GM21576 (cell line): ENCODE results near the gene GPR157.
A peak's percentile ranks its signal among the peaks of the same experiment; 100 is the strongest.
"Not testable (repeated sequence)": the region's sequence is repeated elsewhere in the genome, so short reads cannot be mapped to it uniquely, and the experiment has no call there.

Experiments used
- ATAC-seq: cut with Tn5 transposase; IDR thresholded peaks from one replicate; pipeline ENCODE4 v1.9.1; 2021; ENCODE audit warnings: mild to moderate bottlenecking, moderate library complexity; ENCODE audit not compliant: unreplicated experiment

GPR157 gene

GRCh38 chr1:9128520-9129265, at the start of gene GPR157:
TSS of gene GPR157 (minus strand) at chr1:9129102. CDS start at chr1:9129027, 75 bp downstream.
- ATAC-seq: peak; percentile 45

GRCh38 chr1:9174762-9175161, 45.9 kb upstream of the GPR157 start:
- ATAC-seq: no peak

DNA sequence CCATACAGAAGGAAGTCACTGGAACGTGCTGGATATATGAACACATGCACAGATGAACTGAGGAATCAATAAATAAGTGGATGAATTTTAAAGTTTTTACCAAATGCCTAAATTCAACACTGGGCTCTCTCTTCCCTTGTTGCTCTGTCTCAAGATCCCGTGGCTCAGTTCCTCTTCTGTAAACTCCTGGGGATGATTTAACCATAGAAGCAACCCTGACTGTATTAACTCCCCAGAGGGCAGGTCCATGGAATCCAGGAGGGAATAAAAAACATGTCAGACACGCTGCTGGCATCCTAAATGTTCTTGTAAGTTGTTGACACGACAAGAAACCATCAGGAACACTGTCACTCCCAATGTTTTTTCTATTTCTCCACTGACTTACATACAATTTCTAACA, 45.3 kb upstream of the GPR157 start:
- ATAC-seq: no peak

GRCh38 chr1:9169601-9170137, 40.8 kb upstream of the GPR157 start:
- no peak for ATAC-seq

- no peak for ATAC-seq
Measured at GRCh38 chr1:9167638-9168037, 38.7 kb upstream of the GPR157 start.

DNA sequence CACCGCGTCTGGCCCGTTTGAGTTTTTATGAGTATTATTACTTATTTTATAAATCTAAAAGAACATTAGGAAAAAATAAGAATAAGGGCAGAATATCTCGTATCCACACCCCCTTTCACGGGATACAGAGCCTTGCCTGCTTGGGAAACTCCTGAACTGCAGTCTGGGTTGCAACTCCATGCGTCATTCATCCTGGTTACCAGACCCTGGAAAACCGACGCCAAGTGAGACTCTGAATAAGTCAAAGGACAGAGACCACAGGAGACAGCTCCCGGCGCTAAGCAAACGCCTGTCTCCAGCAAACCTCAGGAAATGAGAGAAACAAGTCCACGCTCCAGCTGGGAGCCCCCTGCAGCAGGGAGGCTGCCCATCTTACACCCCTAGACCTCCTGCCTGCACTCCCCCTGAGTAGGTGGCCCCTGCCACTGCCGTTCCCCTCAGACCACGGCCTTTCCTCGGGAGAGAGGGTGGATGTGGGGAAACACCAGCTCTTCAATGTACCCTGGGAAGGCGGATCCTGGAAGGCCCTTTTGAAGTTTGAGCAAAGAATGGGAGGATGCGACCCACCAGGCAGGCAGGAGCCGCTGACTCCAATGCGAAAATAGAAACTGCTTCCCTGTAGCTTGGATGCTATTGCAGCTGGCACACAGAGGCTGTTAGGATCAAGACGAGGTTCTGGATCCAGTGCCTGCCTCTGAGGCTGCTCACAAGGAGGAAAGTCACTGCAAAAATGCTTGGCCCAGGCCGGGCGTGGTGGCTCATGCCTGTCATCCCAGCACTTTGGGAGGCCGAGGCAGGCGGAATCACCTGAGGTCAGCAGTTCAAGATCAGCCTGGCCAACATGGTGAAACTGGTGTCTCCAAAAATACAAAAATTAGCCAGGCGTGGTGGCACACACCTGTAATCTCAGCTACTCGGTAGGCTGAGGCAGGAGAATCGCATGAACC, 37.7 kb upstream of the GPR157 start:
- no peak for ATAC-seq

DNA sequence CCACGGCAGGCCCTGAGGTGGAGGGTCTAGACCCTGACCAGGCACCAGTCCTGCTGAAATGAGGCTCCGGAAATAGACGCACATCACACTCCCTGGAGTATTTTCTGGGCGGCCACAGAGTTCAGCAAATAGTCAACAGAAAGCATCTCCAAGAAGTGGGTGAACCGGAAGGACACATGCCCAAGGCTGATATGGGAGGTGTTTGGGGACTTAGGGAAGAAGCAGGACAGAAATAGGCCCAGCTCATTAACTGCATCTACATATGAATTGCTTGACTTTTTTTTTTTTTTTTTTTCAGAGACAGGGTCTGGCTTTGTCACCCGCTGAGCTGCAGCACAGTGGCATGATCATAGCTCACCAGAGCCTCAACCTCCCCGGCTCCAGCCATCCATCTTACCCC, 36.5 kb upstream of the GPR157 start:
- ATAC-seq: no peak

- no peak for ATAC-seq
Measured at GRCh38 chr1:9164919-9165318, 36.0 kb upstream of the GPR157 start.

DNA sequence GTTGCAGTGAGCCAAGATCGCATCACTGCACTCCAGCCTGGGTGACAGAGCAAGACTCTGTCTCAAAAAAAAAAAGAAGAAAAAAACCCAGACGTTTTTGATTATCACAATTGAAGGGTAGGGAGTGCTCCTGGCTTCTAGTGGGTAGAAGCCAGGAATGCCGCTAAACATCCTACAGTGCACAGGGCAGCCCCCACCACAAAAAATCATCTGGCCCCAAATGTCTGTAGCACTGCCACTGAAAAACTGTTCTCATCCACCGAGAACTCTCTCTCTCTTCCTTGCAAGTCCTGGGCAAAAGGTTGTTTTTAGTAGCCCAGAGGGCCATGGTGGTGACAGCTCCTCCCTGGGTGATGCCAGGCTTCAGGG, 35.6 kb upstream of the GPR157 start:
- no peak for ATAC-seq

DNA sequence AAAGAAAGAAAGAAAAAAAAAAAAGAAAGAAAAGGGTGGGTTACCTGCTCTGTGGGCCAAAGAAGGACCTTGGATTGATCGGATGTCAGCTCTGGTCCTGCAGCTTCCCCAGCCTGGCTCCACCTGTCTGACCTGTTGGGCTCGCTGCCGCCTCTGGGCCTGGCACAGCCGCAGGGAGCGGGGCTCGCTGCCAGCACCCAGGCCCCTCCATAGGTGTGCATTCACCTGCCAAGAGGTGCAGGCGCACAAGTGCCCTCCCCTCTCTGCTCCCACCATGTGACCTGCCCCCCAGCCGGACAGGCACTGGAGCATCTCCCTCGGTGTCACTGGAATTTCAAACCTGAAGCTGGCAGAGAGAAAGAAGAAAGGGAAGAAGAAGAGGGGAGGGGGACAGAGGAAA, 33.1 kb upstream of the GPR157 start:
- no peak for ATAC-seq

DNA sequence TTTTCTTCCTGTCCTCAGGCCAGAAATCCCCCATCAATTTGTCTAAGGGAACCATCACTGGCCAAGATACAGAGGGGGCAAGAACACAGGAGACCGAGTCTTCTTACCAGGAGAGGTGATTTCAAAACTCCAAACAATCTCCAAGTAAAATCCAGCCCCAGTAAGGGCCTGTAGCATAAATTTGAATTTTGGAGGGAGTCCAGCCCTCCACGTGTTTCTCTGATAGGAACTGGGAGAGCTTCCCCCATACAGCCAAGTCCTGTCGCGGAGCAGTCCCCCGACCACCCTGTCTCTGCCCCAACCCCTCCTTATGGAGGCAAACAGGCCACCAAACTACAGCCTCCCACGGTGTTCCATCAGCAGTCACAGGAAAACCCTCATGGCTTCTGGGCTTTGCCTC, 32.4 kb upstream of the GPR157 start:
- no peak for ATAC-seq

DNA sequence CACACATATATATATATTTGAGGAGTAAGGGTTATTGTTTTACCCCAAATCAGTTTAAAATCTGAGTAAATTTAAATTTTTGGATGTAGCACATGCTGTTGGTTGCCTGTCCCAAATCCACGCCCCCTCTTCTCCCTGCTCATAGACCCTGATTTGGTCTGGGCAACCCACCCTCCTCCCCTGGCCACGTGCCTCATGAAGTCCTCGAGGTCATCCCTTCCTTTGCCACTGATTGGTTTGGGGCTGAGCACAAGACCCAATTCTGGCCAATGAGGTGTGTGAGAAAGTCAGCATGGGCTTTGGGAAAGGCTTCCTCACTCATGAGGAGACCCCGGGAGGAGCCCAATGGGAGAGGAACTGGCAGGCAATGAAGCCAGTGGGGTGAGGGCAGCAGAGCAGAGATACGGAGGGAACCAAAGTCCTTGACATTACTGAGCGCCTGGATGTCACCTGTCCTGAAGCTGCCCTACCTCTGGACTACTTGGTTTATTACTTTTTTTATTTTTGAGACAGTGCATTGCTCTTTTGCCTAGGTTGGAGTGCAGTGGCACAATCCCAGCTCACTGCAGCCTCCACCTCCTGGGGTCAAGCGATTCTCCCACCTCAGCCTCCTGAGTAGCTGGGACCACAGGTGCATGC, 31.3 kb upstream of the GPR157 start:
- no peak for ATAC-seq

DNA sequence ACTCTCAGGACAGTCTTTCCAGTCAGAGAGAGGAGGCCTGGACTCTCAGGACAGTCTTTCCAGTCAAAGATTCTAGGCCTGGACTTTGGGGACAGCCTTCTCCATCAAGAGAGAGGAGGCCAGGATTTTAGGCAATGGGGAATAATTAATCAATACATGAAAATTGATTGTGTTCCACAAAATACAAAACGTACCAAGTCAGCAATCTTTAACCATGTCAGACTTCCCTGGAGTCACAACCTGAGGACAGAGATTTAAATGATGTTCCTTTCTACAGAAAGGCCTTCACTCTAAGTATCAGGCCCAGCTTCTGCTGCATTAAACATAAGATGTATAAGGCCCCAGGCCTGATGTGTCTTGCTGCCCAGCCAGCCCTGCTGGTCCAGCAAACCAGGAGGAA, 27.0 kb upstream of the GPR157 start:
- ATAC-seq: no peak

DNA sequence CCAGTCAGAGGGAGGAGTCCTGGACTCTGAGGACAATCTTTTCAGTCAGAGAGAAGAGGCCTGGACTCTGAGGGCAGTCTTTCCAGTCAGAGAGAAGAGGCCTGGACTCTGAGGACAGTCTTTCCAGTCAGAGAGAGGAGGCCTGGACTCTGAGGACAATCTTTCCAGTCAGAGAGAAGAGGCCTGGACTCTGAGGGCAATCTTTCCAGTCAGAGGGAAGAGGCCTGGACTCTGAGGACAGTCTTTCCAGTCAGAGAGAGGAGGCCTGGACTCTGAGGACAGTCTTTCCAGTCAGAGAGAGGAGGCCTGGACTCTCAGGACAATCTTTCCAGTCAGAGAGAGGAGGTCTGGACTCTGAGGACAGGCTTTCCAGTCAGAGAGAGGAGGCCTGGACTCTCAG, 26.5 kb upstream of the GPR157 start:
- not testable (repeated sequence) for ATAC-seq

GRCh38 chr1:9153152-9153551, 24.2 kb upstream of the GPR157 start:
- ATAC-seq: no peak

GRCh38 chr1:9152535-9152934, 23.6 kb upstream of the GPR157 start:
- ATAC-seq: no peak

DNA sequence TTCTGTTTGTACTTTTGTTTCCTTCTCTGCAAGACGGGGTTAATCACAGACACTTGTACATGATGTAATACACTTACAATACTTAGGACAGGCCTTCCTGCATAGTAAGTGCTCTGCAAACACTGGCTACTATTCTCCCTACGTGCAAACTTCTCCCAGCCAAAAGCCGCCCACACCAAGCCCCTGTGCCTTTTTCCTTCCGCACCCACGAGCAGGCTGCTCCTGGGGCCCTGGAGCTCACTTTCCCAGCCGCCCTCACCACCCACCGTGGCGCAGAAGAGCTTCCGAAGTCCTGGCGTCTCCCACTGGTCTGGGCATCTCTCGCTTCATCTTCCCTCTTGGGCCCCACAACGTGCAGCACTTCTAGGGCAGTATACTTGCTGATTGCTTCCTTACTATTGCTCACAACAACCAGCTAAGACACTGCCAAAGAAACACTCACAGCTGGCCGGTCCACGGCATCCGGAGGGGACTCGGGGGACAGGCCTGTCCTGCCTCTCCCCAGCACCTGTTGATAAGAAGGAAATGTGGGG, 22.5 kb upstream of the GPR157 start:
- no peak for ATAC-seq

DNA sequence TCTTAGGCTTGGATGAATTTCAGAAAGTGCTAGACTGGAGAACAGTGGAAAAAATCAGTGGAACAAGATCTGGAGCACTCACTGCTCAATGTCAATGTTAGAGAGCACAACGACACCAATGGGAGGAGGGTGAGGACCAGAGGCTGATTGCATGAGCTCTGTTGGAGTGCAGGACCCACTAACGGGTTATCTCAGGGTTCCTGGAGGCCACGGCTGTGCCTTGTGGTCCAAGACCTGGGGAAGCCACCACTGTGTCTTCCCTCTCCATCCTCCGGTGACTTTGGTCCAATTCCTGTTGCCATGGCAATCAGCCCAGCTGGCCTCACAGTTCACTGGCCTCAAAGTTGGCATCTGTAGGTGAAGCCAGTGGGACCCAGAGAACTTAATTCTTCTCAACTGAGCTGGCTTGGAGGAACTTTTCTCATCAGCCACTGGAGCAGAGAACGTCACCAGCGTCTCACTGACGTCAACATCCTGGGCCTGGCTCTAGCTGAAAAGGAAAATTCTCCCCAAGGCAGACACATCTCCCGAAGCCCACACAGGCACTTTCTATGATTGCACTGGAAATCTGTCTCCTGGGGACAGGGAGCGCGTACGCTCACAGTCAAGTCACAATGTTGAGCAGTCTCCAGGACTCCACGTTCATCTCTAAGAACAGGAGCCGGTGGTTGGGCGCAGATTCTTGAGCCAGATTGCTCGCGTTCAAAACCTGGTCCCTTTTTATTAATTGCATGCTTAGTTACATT, 21.9 kb upstream of the GPR157 start:
- no peak for ATAC-seq

DNA sequence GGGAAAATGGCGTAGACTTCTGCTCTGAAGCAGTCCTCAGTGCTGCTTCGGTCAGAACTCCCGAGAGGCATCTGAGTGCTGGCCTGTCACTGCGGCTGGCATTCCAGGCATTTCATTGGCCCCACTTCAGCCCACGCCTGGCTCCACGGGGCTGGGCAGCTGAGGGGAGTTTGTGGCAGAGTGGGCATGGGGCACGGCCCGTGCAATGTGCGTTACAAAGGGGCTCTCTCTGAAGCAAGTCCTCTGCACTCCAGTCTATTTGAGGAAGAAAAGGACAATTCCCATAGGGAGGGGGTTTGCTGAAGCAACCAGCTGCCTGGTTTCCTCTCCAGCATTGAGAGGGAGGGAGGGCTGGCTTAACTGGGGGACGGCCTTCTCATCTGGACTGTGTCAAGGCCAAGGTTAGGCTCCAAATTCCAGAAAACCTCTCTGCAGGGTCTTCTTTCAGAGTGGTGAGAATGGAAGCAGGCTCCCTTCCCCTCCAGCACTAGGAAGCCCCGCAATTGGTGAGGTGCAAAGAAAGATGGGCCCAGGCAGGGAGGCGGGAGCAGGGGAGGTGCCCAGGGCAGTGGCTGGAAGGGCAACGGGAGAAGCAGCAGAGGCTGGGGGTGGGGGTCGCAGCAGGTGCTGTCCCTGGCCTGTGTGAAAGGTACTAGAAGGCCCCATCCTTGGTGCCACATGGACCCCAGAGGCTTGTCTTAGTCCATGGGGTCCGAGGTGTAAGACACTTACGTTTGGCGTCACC, 21.1 kb upstream of the GPR157 start:
- no peak for ATAC-seq

DNA sequence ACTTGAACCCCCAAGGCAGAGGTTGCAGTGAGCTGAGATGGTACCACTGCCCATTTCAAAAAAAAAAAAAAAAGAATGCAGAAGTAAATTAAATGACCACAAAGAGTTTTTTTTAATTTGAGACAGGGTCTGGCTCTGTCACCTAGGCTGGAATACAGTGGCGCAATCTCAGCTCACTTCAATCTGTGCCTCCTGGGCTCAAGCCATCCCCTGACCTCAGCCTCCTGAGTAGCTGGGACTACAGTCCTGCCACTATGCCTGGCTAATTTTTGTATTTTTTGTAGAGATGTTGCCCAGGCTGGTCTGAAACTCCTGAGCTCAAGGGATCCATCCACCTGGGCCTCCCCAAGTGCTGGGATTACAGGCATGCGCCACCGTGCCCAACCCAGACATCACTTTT, 20.2 kb upstream of the GPR157 start:
- no peak for ATAC-seq
